Fibroblast of mammary gland (primary cell): ENCODE data around the gene FSCN2.

Source experiments
- DNase-seq: peaks from one replicate; pipeline ENCODE4 v3.0.0-alpha.2; 2010; ENCODE audit warnings: low read depth
- H3K4me3 ChIP-seq: 2 replicates; pipeline ENCODE4 v1.5.1; 2011; ENCODE audit warnings: low read depth, mild to moderate bottlenecking, low read length, moderate library complexity; ENCODE audit not compliant: control insufficient read depth
- CTCF ChIP-seq: conservative IDR thresholded peaks from 2 replicates; pipeline ENCODE4 v1.5.1; 2011; ENCODE audit warnings: low read depth, low read length, inconsistent platforms; ENCODE audit not compliant: control insufficient read depth, insufficient read depth

FSCN2 gene

GRCh38 chr17:81487487-81488275 is 40.5 kb upstream of the FSCN2 start:
- no peak for TF ChIP-seq CTCF
- peak overlapping the region; percentile 35 for H3K4me3 ChIP-seq
- peak; percentile 57 for DNase-seq

- H3K4me3 ChIP-seq = peak overlapping the region; percentile 35
- no peak for DNase-seq
- TF ChIP-seq CTCF = no peak
Measured at GRCh38 chr17:81488276-81488860, 39.8 kb upstream of the FSCN2 start.

- no peak for DNase-seq
- TF ChIP-seq CTCF = no peak
- H3K4me3 ChIP-seq = no peak overlapping the region
Measured at GRCh38 chr17:81489012-81489997, 38.9 kb upstream of the FSCN2 start.

GRCh38 chr17:81489998-81490992 is 37.9 kb upstream of the FSCN2 start:
- no peak for DNase-seq
- TF ChIP-seq CTCF = no peak
- no peak overlapping the region for H3K4me3 ChIP-seq

GRCh38 chr17:81491181-81491581 is 37.0 kb upstream of the FSCN2 start:
- no peak for DNase-seq
- H3K4me3 ChIP-seq = no peak overlapping the region
- TF ChIP-seq CTCF = no peak

- H3K4me3 ChIP-seq = no peak overlapping the region
- TF ChIP-seq CTCF = no peak
Measured at GRCh38 chr17:81491761-81492160, 36.4 kb upstream of the FSCN2 start.

More at GRCh38 chr17:81491761-81492160, 36.4 kb upstream of the FSCN2 start:
- DNase-seq = no peak
